NCI-H1436 treated with DMSO at 0.1 percent for 48 hours (cell line): Measurements from ENCODE around the gene KIAA0586.
"Not testable (repeated sequence)": the region's sequence is repeated elsewhere in the genome, so short reads cannot be mapped to it uniquely, and the experiment has no call there.

Experiments used
- DNase-seq: peaks from one replicate; lab custom pipeline; 2025; lab: John Stamatoyannopoulos, UW

KIAA0586 gene

DNA sequence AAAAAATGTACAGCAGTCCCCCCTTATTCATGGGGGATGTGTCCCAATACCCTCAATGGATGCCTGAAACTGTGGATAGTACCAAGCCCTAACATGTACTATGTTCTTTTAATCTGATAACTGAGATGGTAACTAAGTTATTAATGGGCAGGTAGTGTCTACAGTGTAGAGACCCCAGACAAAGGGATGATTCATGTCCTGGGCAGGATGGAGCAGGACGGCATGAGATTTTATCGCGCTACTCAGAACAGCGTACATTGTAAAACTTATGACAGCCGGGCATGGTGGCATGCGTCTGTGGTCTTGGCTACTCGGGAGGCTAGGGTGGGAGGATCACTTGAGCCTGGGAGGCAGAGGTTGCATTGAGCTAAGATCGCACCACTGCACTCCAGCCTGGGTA lies 37.1 kb downstream of the KIAA0586 start:
- DNase-seq = no peak

DNA sequence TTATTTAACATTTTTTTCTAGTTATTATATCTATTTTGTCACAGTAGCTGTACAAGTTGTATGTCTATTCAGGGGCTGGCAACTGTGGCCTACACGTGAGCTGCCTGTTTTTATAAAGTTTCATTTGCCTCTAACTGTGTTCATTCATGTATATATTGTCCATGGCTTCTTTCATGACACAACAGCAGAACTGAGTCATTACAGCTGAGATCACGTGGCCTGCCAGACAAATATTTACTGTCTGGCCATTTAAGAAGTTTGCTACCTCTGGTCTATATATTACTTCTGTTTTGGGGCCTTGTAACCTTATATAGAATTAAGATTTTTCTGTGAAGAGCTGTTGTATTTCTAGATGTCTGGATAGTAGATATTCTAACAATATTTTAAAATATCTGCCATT lies 37.9 kb downstream of the KIAA0586 start:
- no peak for DNase-seq

DNA sequence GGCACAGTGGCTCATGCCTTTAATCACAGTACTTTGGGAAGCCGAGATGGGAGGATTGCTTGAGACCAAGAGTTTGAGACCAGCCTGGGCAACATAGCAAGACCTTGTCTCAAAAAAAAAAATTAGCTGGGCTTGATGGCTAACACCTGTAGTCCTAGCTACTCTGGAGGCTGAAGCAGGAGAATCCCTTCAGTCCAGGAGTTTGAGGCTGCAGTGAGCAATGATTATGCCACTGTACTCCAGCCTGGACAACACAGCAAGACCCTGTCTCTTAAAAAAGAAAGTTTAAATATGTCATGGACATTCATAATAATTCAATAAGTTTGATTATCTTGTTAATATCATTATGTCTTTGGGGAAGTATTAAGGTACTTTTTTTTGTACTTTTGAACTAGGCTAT lies 38.9 kb downstream of the KIAA0586 start:
- DNase-seq = no peak

DNA sequence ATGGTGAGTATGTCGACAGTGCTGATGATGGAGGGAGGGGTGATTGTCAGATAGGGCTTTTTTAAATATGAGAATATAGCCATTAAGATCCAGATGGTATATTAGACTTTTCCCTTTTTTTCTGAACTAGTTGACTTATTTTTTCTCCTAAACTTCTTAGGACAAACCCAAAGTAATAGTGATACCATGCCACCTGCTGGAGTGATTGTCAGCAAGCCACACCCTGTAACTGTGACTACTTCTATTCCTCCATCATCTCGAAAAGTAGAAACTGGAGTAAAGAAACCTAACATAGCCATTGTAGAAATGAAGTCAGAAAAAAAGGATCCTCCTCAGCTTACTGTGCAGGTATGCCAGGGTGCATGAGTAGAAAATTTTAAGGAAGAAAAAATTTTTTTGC lies 40.1 kb downstream of the KIAA0586 start:
- no peak for DNase-seq

GRCh38 chr14:58469309-58469708 lies 41.8 kb downstream of the KIAA0586 start:
- DNase-seq = no peak

DNA sequence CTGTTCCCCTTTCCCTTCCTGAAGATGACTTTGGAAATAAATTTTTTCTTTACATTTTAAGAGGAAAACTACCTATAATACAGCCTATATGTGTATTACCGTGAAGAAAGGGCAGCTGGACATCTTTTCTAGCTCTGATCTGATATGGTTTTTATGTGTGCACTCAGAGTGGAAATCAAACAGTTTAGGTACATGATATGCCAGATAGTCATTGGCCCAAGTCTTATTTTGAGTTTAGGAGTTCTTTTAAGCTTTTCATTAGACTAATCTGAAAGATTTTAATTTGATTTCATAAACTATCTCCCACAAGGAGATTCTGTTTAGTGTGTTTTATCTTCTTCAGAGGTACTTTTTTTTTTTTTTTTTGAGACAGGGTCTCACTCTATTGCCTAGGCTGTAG lies 48.8 kb downstream of the KIAA0586 start:
- DNase-seq = no peak

- DNase-seq = no peak
Observed at GRCh38 chr14:58477653-58478052, 50.1 kb downstream of the KIAA0586 start.

GRCh38 chr14:58478329-58478728 lies 50.8 kb downstream of the KIAA0586 start:
- not testable (repeated sequence) for DNase-seq

GRCh38 chr14:58479975-58480374 lies 52.5 kb downstream of the KIAA0586 start:
- DNase-seq = no peak

GRCh38 chr14:58484176-58484575 lies 56.7 kb downstream of the KIAA0586 start:
- DNase-seq = no peak

GRCh38 chr14:58488550-58488949 lies 61.0 kb downstream of the KIAA0586 start:
- no peak for DNase-seq

- DNase-seq = no peak
Observed at GRCh38 chr14:58491593-58491992, 64.1 kb downstream of the KIAA0586 start.

GRCh38 chr14:58492044-58492443 lies 64.5 kb downstream of the KIAA0586 start:
- no peak for DNase-seq

- DNase-seq = peak; percentile 19
Observed at GRCh38 chr14:58501214-58501816, 73.8 kb downstream of the KIAA0586 start.

DNA sequence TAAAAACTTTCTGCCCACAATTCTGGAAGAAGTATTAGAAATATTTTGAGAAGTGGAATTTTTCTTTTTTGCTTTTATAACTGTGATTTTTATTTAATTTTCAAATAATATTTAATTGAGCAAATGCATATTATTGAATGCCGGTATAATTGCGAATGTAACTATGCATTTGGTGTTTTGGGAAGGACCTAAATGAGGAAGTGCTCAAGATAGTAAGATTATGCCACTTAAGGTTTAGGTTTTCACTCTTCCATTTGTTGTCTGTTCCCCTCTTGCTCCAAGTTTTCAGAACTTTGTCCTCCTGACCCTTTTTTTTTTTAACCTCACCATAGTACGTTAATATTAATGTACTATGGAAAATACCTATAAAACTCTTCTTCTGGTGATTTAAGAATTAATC lies 85.8 kb downstream of the KIAA0586 start:
- no peak for DNase-seq

GRCh38 chr14:58517592-58517991 lies 90.1 kb downstream of the KIAA0586 start:
- no peak for DNase-seq

DNA sequence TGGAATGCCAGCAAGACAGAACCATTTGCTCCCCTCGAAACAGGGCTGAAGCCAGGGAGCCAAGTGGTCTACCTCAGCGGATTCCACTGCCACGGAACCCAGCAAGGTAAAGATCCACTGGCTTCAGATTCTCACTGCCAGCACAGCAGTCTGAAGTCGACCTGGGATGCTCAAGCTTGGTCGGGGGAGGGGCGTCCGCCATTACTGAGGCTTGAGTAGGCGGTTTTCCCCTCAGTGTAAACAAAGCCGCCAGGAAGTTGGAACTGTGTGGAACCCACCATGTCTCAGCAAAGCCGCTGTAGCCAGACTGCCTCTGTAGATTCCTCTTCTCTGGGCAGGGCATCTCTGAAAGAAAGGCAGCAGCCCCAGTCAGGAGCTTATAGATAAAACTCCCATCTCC lies 98.2 kb downstream of the KIAA0586 start:
- not testable (repeated sequence) for DNase-seq

DNA sequence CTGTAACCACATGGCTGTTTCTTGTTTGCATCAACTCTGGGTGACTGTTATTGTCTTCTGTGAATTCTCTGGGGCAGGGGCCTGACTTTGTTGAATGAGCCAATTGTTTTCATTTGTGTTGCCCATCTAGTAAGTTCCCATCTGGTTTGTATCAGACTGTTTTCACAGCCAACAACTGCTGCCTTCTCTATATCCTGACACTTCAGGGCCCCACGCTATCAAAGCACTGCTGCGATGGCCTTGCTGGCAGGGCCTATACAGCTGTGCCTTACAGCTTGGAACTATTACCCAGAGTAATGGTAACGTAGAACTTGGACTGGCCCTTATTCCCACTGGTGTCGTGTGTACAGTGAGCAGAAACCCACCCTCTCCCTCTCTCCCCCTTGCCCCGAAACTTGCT lies 105.9 kb downstream of the KIAA0586 start:
- DNase-seq = no peak

DNA sequence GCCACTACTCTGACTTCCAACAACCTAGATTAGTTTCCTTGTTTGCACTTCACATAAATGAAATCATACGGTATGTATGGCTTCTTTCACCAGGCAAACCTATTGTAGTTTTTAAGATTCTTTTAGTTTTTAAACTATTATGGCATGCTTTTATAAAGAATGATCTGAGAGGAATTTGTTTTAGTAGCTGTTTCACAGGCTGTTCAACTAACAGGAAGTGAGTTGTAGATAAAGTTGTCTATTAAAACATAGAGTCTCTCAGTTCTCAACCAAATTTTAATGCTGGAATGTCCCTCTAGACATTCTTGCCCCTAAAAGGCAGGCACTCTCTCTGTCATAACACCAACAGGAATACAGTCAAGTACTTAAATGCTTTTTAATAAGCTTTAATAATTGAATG lies 107.5 kb downstream of the KIAA0586 start:
- no peak for DNase-seq

DNA sequence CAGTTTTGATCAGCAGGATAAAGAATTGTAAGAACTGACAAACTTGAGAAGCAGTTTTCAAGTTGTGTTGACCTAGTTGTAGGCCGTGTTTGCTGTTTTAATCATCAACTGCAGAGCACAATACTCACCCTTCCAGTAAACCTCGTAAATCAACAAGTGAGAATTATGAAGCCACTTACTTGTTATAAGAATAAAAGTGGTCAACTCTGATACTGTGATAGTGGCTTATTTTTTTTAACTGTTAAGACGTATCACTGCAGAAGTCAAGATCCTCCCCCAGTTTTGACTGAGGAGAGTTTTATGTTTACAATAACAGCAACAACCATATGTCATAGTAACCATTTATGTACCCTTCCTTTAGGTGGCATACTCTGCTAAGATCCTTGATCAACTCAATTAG lies 109.5 kb downstream of the KIAA0586 start:
- DNase-seq = no peak

DNA sequence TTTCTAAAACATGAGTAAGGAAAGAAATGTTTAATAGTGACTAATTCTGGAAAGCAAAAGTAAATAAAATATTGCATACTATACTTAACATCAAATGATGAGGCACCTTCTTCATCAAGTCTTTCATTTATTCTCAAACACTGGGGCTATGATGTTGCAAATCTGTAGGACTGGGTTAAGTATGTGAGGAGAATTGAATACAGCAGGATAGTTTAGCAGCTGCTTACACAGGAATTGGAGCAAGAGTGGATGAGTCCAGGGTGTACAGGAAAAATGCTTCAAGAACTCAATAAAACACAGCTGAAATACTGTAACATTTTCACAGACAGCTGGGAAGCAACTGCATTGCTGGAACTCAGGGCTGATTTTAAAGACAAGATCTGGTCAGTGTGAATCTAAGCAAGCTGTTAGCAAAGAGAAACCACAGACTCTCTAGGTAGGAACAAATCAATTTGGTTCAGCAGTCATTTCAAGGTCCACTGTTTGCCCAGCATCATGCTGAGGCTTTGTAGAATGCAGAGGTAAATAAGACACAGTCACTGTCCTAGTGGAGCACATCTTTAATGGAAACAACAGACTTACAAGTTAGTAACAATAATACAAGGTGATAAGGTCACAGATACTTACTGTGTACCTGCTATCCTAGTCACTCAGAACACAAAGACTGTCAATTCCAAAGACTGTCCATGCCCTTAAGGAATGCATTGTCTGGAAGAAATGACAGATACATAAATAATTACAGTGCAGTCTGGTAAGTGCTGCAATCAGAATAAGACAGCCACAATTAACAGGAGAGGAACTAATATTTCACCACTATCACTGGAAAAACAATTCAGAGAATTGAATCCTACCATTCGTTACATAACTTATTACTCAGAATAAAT lies 113.5 kb downstream of the KIAA0586 start:
- DNase-seq = no peak

- DNase-seq = no peak
Observed at GRCh38 chr14:58541633-58542022, 114.1 kb downstream of the KIAA0586 start.

DNA sequence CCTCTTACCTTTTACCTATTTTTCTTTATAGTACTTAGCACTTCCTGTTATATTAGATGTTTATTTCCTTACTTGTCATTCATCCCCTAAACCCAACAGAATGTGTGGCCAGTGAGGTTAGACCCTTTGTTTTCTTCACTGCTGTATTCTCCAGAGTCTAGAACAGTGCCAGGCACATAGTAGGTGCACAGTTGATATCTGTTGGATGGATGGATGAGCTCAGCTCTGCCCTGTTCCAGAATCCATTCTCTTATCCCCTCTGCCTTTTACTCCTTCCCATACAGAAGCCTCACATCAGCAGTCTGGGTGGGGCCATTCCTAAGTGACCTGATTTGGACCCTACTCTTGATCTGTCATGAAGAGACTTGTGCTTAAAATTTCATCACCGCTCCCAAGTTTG lies 115.7 kb downstream of the KIAA0586 start:
- DNase-seq = no peak

GRCh38 chr14:58547649-58548048 lies 120.1 kb downstream of the KIAA0586 start:
- no peak for DNase-seq
